ENCODE data around the gene SFSWAP.

- TF ChIP-seq CTCF (IDR thresholded peaks at IDR 0.05): no peak
- no peak for TF ChIP-seq POLR2A (IDR thresholded peaks at IDR 0.05)
Measured at GRCh38 chr12:131818821-131819585, 108.1 kb downstream of the SFSWAP start.
